ENCODE results near the gene FAM187B.

GRCh38 chr19:35232912-35233311 lies 4.4 kb upstream of the FAM187B start:
- no peak for TF ChIP-seq CTCF (IDR thresholded peaks at IDR 0.05)
- TF ChIP-seq EZH2 (IDR thresholded peaks at IDR 0.05; ENCODE audit: borderline replicate concordance, insufficient read depth, low read depth, low read length, poor library complexity, severe bottlenecking), result no peak

Data from B cell (primary cell).